ENCODE results near the gene GLP2R. TPM values are rescaled to one million over a fixed set of nuclear protein-coding genes. Genes with fewer than 3 reads are reported as not detected.

The GLP2R gene
- polyA plus RNA-seq, 1 of the 3 experiments (the other 2 are of a cell fraction) = not detected

DNA sequence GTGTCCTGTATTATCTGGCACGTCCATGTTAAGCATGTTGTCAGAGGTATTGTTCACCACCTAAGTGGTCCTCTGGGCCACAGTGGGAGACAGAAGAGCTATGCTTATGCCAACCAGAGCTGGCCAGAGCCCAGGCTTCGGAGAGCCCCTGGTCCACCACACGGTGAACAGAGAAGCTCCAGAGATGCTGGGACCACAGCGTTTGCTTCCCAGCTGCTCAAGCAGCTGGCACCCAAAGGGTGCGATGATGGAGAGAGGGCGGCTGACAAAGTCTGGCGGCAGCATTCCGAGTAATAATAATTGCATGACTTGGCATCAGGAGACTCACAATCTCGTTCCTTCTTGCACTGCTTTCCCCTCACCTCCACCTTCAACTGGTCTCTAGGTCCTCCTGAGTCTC, 115.1 kb downstream of the GLP2R start:
- Histone ChIP-seq H3K4me3 (ENCODE audit: low read depth in 2 of 2, low read length in 1 of 2) (no peak overlapping the region), H3K79me2 (ENCODE audit: insufficient read depth) (no peaks in the 10 kb centered on the region), H4K20me1 (ENCODE audit: insufficient read depth) (no peaks in the 10 kb centered on the region), H3K27me3 (ENCODE audit: insufficient read depth) (0 out of 2 replicates have a peak, but pooled peaks cover 4% of the 10 kb centered on the region), H3K4me2 (no peak overlapping the region), H3K9me3 (no peaks in the 10 kb centered on the region), H3K4me1 (ENCODE audit: control insufficient read depth in 1 of 2, insufficient read depth in 2 of 2, low read depth in 1 of 2, low read length in 1 of 2) (no peaks in the 10 kb centered on the region), H3K36me3 (replicated peaks in 1 of 2; ENCODE audit: control insufficient read depth in 1 of 2, insufficient read depth in 2 of 2, low read length in 1 of 2) (no peaks in the 10 kb centered on the region), H3F3A (replicated peaks; ENCODE audit: insufficient read depth) (no peaks in the 10 kb centered on the region), H3K9ac (no peak overlapping the region), H3K27ac (ENCODE audit: low read depth in 2 of 2, low read length in 1 of 2) (no peak overlapping the region), H3K9me2 (no peaks in the 10 kb centered on the region), H2AFZ (ENCODE audit: low read depth) (no peak overlapping the region)
- POLR2A ChIA-PET = no interaction called here
- 35% methylated on average over 4 of the region's 9 CpGs for whole genome bisulfite sequencing (ENCODE audit: low lambda C conversion rate)
- no peak for DNase-seq
- TF ChIP-seq USF1 (IDR thresholded peaks at IDR 0.05; ENCODE audit: borderline replicate concordance, low read depth) (no peak), GABPA (IDR thresholded peaks at IDR 0.05; ENCODE audit: low read depth) (no peak), RCOR1 (IDR thresholded peaks at IDR 0.05; ENCODE audit: low read length) (no peak), RAD21 (IDR thresholded peaks at IDR 0.05; ENCODE audit: low read length) (no peak), USF2 (IDR thresholded peaks at IDR 0.05; ENCODE audit: borderline replicate concordance, low read depth, low read length) (no peak), ELF1 (IDR thresholded peaks at IDR 0.05) (no peak), NRF1 (IDR thresholded peaks at IDR 0.05; ENCODE audit: low read depth, low read length) (no peak), REST (IDR thresholded peaks at IDR 0.05; ENCODE audit: low read depth, low read length) (no peak), ZBTB33 (IDR thresholded peaks at IDR 0.05; ENCODE audit: borderline replicate concordance, low read depth) (no peak), YY1 (IDR thresholded peaks at IDR 0.05; ENCODE audit: low read depth) (no peak), RFX5 (IDR thresholded peaks at IDR 0.05; ENCODE audit: low read length) (no peak), MXI1 (IDR thresholded peaks at IDR 0.05; ENCODE audit: low read depth, low read length) (no peak), FOXM1 (IDR thresholded peaks at IDR 0.05; ENCODE audit: low read depth) (no peak), MEF2A (IDR thresholded peaks at IDR 0.05; ENCODE audit: borderline replicate concordance, low read depth) (no peak), RXRA (IDR thresholded peaks at IDR 0.05; ENCODE audit: borderline replicate concordance, low read depth) (no peak)
- TF ChIP-seq, protein P1, sequence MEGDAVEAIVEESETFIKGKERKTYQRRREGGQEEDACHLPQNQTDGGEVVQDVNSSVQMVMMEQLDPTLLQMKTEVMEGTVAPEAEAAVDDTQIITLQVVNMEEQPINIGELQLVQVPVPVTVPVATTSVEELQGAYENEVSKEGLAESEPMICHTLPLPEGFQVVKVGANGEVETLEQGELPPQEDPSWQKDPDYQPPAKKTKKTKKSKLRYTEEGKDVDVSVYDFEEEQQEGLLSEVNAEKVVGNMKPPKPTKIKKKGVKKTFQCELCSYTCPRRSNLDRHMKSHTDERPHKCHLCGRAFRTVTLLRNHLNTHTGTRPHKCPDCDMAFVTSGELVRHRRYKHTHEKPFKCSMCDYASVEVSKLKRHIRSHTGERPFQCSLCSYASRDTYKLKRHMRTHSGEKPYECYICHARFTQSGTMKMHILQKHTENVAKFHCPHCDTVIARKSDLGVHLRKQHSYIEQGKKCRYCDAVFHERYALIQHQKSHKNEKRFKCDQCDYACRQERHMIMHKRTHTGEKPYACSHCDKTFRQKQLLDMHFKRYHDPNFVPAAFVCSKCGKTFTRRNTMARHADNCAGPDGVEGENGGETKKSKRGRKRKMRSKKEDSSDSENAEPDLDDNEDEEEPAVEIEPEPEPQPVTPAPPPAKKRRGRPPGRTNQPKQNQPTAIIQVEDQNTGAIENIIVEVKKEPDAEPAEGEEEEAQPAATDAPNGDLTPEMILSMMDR (IDR thresholded peaks at IDR 0.05) = no peak
- CTCF ChIA-PET = interaction anchor here (1.2 to 1.8 kb wide), 3 partner anchors 12 to 674 kb away, joined by 3 to 7 read pairs (median 4); no protein-coding TSS in a partner anchor
